IMR-90 (cell line): ENCODE results near the gene CHGA. TPM values are rescaled to one million over a fixed set of nuclear protein-coding genes. Genes with fewer than 3 reads are reported as not detected.

ENCODE experiments used
- ATAC-seq: fragments of 200-7000 bp; cut with Tn5 transposase; 2 replicates; pipeline ENCODE4 v1.9.1; 2020; ENCODE audit warnings: low read depth, mild to moderate bottlenecking, moderate library complexity
- BruUV-seq: library from RNA; stranded (reverse); fragments of 400-500 nt; replicated peaks from 2 replicates; lab custom pipeline; 2021; lab: Mats Ljungman, UMichigan
- CTCF ChIA-PET: fragments of 300-600 bp; formaldehyde crosslinking; extraction: SDS; loops from one replicate; lab custom pipeline; 2021; ENCODE audit warnings: antibody characterized with exemption; lab: Yijun Ruan, JAX
- POLR2A ChIA-PET: fragments of 300-600 bp; sonication (Branson Sonifier 250); formaldehyde crosslinking; loops from one replicate; lab custom pipeline; 2022; ENCODE audit warnings: antibody characterized with exemption; ENCODE audit not compliant: unreplicated experiment; lab: Charles Lee
- DNase-seq: peaks from one replicate; pipeline ENCODE4 v3.0.0; 2013
- H2AFZ ChIP-seq: replicated peaks from 2 replicates; pipeline ENCODE3; 2013; ENCODE audit warnings: low read length, mild to moderate bottlenecking; ENCODE audit not compliant: poor library complexity
- H2AK5ac ChIP-seq: 2 replicates; pipeline ENCODE4 v1.6.1; 2013; ENCODE audit warnings: low read depth, low read length, inconsistent platforms
- H2AK9ac ChIP-seq: replicated peaks from 2 replicates; pipeline ENCODE3; 2013; ENCODE audit warnings: mild to moderate bottlenecking, low read depth, low read length, moderate library complexity; ENCODE audit not compliant: poor library complexity
- H2BK120ac ChIP-seq: 2 replicates; pipeline ENCODE4 v1.6.1; 2013; ENCODE audit warnings: low read depth, low read length, inconsistent platforms
- H2BK15ac ChIP-seq: 3 replicates; pipeline ENCODE4 v1.6.1; 2013; ENCODE audit warnings: low read depth, low read length, inconsistent platforms
- H2BK20ac ChIP-seq: 2 replicates; pipeline ENCODE4 v1.6.1; 2013; ENCODE audit warnings: low read depth, mild to moderate bottlenecking, inconsistent platforms, low read length, moderate library complexity
- H2BK5ac ChIP-seq: 2 replicates; pipeline ENCODE4 v1.6.1; 2013; ENCODE audit warnings: mild to moderate bottlenecking, low read depth, low read length, inconsistent platforms; ENCODE audit not compliant: poor library complexity, severe bottlenecking
- H3K14ac ChIP-seq: replicated peaks from 2 replicates; pipeline ENCODE4 v1.6.1; 2013; ENCODE audit warnings: low read depth, low read length, inconsistent platforms
- H3K18ac ChIP-seq: 2 replicates; pipeline ENCODE4 v1.6.1; 2013; ENCODE audit warnings: low read depth, low read length, control low read depth
- H3K23ac ChIP-seq: 2 replicates; pipeline ENCODE4 v1.6.1; 2013; ENCODE audit warnings: low read depth, low read length, inconsistent platforms
- H3K27ac ChIP-seq: 2 replicates; pipeline ENCODE4 v1.5.1; 2013; ENCODE audit warnings: mild to moderate bottlenecking, control low read depth, low read length; ENCODE audit not compliant: insufficient read depth
- H3K27me3 ChIP-seq: 2 replicates; pipeline ENCODE4 v1.6.1; 2013; ENCODE audit warnings: low read length; ENCODE audit not compliant: control insufficient read depth, insufficient read depth
- H3K36me3 ChIP-seq: 2 replicates; pipeline ENCODE4 v1.6.1; 2013; ENCODE audit warnings: low read length, mixed read lengths; ENCODE audit not compliant: control insufficient read depth, insufficient read depth
- H3K4ac ChIP-seq: 2 replicates; pipeline ENCODE4 v1.6.1; 2013; ENCODE audit warnings: low read depth, low read length, inconsistent platforms
- H3K4me1 ChIP-seq: 2 replicates; pipeline ENCODE4 v1.6.1; 2013; ENCODE audit warnings: low read length, mixed read lengths; ENCODE audit not compliant: control insufficient read depth, insufficient read depth
- H3K4me2 ChIP-seq: 2 replicates; pipeline ENCODE4 v1.6.1; 2013; ENCODE audit warnings: low read depth, mild to moderate bottlenecking, control low read depth, low read length, moderate library complexity
- H3K4me3 ChIP-seq: 2 replicates; pipeline ENCODE4 v1.5.1; 2013; ENCODE audit warnings: low read depth, mild to moderate bottlenecking, control low read depth, low read length, moderate library complexity; ENCODE audit not compliant: insufficient read depth
- H3K56ac ChIP-seq: 2 replicates; pipeline ENCODE4 v1.6.1; 2013; ENCODE audit warnings: low read length, inconsistent platforms; ENCODE audit not compliant: insufficient read depth; ENCODE audit errors: extremely low read depth
- H3K79me1 ChIP-seq, 2 experiments: 2 replicates each; pipeline ENCODE4 v1.6.1; 2013; ENCODE audit warnings: low read length in 2 of 2, inconsistent platforms in 1 of 2, low read depth in 1 of 2
- H3K9ac ChIP-seq: 2 replicates; pipeline ENCODE4 v1.6.1; 2013; ENCODE audit warnings: low read depth, low read length, control low read depth
- H3K9me1 ChIP-seq: 2 replicates; pipeline ENCODE4 v1.6.1; 2013; ENCODE audit warnings: low read length, inconsistent platforms; ENCODE audit not compliant: insufficient read depth
- H3K9me3 ChIP-seq: 2 replicates; pipeline ENCODE4 v1.6.1; 2013; ENCODE audit warnings: low read length; ENCODE audit not compliant: control insufficient read depth, insufficient read depth
- H4K20me1 ChIP-seq: 2 replicates; pipeline ENCODE4 v1.6.1; 2013; ENCODE audit warnings: low read length, inconsistent platforms; ENCODE audit not compliant: insufficient read depth
- H4K5ac ChIP-seq: 2 replicates; pipeline ENCODE4 v1.6.1; 2013; ENCODE audit warnings: mild to moderate bottlenecking, low read depth, low read length, control low read depth
- H4K8ac ChIP-seq, 2 experiments: 2 replicates each; pipeline ENCODE4 v1.6.1; 2013; ENCODE audit warnings: low read depth in 2 of 2, low read length in 2 of 2, control low read depth in 1 of 2, inconsistent platforms in 1 of 2
- H4K91ac ChIP-seq: 2 replicates; pipeline ENCODE4 v1.6.1; 2013; ENCODE audit warnings: low read depth, low read length, inconsistent platforms; ENCODE audit not compliant: insufficient read depth
- BHLHE40 ChIP-seq: fragments of 150-350 bp; IDR thresholded peaks from 2 replicates; pipeline ENCODE4 v1.6.1; 2016; ENCODE audit warnings: mild to moderate bottlenecking, low read depth, low read length
- CEBPB ChIP-seq: IDR thresholded peaks from 2 replicates; pipeline ENCODE4 v1.6.1; 2012; ENCODE audit warnings: low read depth, low read length, improper control_type of control experiment
- CHD1 ChIP-seq: IDR thresholded peaks from 2 replicates; pipeline ENCODE4 v1.6.1; 2012; ENCODE audit warnings: low read depth, low read length, improper control_type of control experiment
- FOS ChIP-seq: fragments of 150-350 bp; IDR thresholded peaks from 2 replicates; pipeline ENCODE4 v1.6.1; 2016; ENCODE audit warnings: low read depth, low read length
- MAFK ChIP-seq: IDR thresholded peaks from 2 replicates; pipeline ENCODE4 v1.6.1; 2012; ENCODE audit warnings: low read depth, low read length, improper control_type of control experiment
- MAZ ChIP-seq: IDR thresholded peaks from 2 replicates; pipeline ENCODE4 v1.6.1; 2012; ENCODE audit warnings: low read depth, mild to moderate bottlenecking, low read length, improper control_type of control experiment, moderate library complexity, borderline replicate concordance
- MXI1 ChIP-seq: IDR thresholded peaks from 2 replicates; pipeline ENCODE4 v1.6.1; 2012; ENCODE audit warnings: low read depth, mild to moderate bottlenecking, low read length, moderate library complexity, borderline replicate concordance
- NFE2L2 ChIP-seq: fragments of 150-350 bp; IDR thresholded peaks from 2 replicates; pipeline ENCODE4 v1.6.1; 2016; ENCODE audit warnings: low read depth, mild to moderate bottlenecking, low read length
- POLR2A ChIP-seq: IDR thresholded peaks from 2 replicates; pipeline ENCODE4 v1.6.1; 2012; ENCODE audit warnings: mild to moderate bottlenecking, low read depth, low read length
- RAD21 ChIP-seq: IDR thresholded peaks from 2 replicates; pipeline ENCODE4 v1.6.1; 2012; ENCODE audit warnings: low read length, improper control_type of control experiment
- RCOR1 ChIP-seq: IDR thresholded peaks from 2 replicates; pipeline ENCODE4 v1.6.1; 2012; ENCODE audit warnings: mild to moderate bottlenecking, low read length, improper control_type of control experiment; ENCODE audit not compliant: insufficient replicate concordance
- RFX5 ChIP-seq: IDR thresholded peaks from 2 replicates; pipeline ENCODE4 v1.8.0; 2012; ENCODE audit warnings: low read depth, mild to moderate bottlenecking, low read length, moderate library complexity
- SMC3 ChIP-seq: fragments of 150-350 bp; IDR thresholded peaks from 2 replicates; pipeline ENCODE4 v1.6.1; 2016; ENCODE audit warnings: low read depth, mild to moderate bottlenecking, antibody characterized with exemption, low read length, moderate library complexity
- WGBS, 2 experiments: methylation state at CpG; one replicate each; pipeline versions ENCODE4 v1.1.5 to v1.1.7; 2013; ENCODE audit warnings: missing lambda C conversion rate in 2 of 2; ENCODE audit not compliant: insufficient read length in 1 of 2; ENCODE audit errors: extremely low coverage in 2 of 2; 5-methylcytosine and 5-hydroxymethylcytosine counted together
- dilution Hi-C: fragments of 300-500 bp; cut with HindIII; formaldehyde crosslinking; loops from one replicate; pipeline ENCODE4 v1.14.3; 2018; ENCODE audit warnings: low sequenced_read_pairs; ENCODE audit not compliant: unreplicated experiment
- in situ Hi-C: fragments of 300-500 bp; cut with MboI; formaldehyde crosslinking; loops from 3 replicates; pipeline ENCODE4 v1.14.3; 2019; ENCODE audit warnings: low sequenced_read_pairs, inconsistent platforms, mixed read lengths
- intact Hi-C: fragments of 100-400 bp; cut with micrococcal nuclease; formaldehyde crosslinking; loops from 2 replicates; pipeline ENCODE4 v1.10.0; 2022
- polyA plus RNA-seq, 3 experiments: library from polyadenylated mRNA; depleted of rRNA; stranded (reverse); fragments of >200 nt; gene quantifications; 2 replicates each; pipeline ENCODE4 v1.2.3, GENCODE V29; 2012; ENCODE audit warnings: low replicate concordance in 1 of 3
- total RNA-seq: library from RNA; depleted of rRNA; stranded (reverse); fragments of >200 nt; gene quantifications from 2 replicates; pipeline ENCODE4 v1.2.3, GENCODE V29; 2012
- TF ChIP-seq, protein P1 (sequence below): fragments of 150-350 bp; IDR thresholded peaks from 2 replicates; pipeline ENCODE4 v1.6.1; 2017; ENCODE audit warnings: mild to moderate bottlenecking, antibody characterized with exemption, low read length, low read depth
- TF ChIP-seq, protein P2 (sequence below): conservative IDR thresholded peaks from 2 replicates; pipeline ENCODE4 v1.5.1; 2012; ENCODE audit warnings: mild to moderate bottlenecking, low read depth, low read length, improper control_type of control experiment
- TF ChIP-seq, protein P3 (sequence below): fragments of 150-350 bp; IDR thresholded peaks from 2 replicates; pipeline ENCODE4 v1.6.1; 2016; ENCODE audit warnings: low read depth, mild to moderate bottlenecking, low read length, moderate library complexity, borderline replicate concordance

CHGA gene
- total and polyA plus RNA-seq, 2 of the 4 experiments (the other 2 are of a cell fraction) = not detected

- ATAC-seq = no peak
- Histone ChIP-seq H3K27ac (no peak overlapping the region), H3K36me3 (no peaks in the 10 kb centered on the region), H3K4ac (no peak overlapping the region), H3K9me1 (no peaks in the 10 kb centered on the region), H2BK20ac (no peak overlapping the region), H2BK120ac (no peak overlapping the region), H3K9ac (no peak overlapping the region), H3K23ac (no peak overlapping the region), H2AFZ (no peak overlapping the region), H3K27me3 (no peaks in the 10 kb centered on the region), H2AK9ac (no peak overlapping the region), H2BK5ac (no peak overlapping the region), H4K20me1 (no peaks in the 10 kb centered on the region; the same call in 1 of the 2 replicates), H4K8ac (no peak overlapping the region), H2AK5ac (no peak overlapping the region), H4K91ac (no peak overlapping the region), H3K56ac (no peak overlapping the region), H2BK15ac (no peak overlapping the region), H4K5ac (no peak overlapping the region), H3K4me3 (no peak overlapping the region), H3K4me1 (no peaks in the 10 kb centered on the region), H3K9me3 (no peaks in the 10 kb centered on the region), H3K4me2 (no peak overlapping the region), H3K18ac (no peak overlapping the region), H3K79me1 (no peaks in the 10 kb centered on the region), H3K14ac (no peak overlapping the region)
- ChIA-PET CTCF (no interaction called here), POLR2A (no interaction called here)
- BruUV-seq = no TSS peak
- WGBS, 2 experiments = 94% methylated on average over 3 of the region's 6 CpGs; no CpG with 5 or more reads in 1 of the 2 experiments
- intact Hi-C loops = loop anchor here (2.0 kb wide), 1 partner anchor 225 kb away; no protein-coding TSS in a partner anchor
- no peak for DNase-seq
- in situ Hi-C loops = loop anchor here (5.0 kb wide), 1 partner anchor 184 kb away; no protein-coding TSS in a partner anchor
- dilution Hi-C loops = no loop called here
- TF ChIP-seq NFE2L2 = no peak
- TF ChIP-seq RAD21 = no peak
- no peak for TF ChIP-seq RFX5
- TF ChIP-seq, protein P1, sequence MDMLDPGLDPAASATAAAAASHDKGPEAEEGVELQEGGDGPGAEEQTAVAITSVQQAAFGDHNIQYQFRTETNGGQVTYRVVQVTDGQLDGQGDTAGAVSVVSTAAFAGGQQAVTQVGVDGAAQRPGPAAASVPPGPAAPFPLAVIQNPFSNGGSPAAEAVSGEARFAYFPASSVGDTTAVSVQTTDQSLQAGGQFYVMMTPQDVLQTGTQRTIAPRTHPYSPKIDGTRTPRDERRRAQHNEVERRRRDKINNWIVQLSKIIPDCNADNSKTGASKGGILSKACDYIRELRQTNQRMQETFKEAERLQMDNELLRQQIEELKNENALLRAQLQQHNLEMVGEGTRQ = no peak
- TF ChIP-seq CEBPB = no peak
- TF ChIP-seq FOS = no peak
- TF ChIP-seq MAFK = no peak
- no peak for TF ChIP-seq MAZ
- no peak for TF ChIP-seq MXI1
- TF ChIP-seq POLR2A = no peak
- TF ChIP-seq SMC3 = no peak
- TF ChIP-seq CHD1 = no peak
- TF ChIP-seq, protein P2, sequence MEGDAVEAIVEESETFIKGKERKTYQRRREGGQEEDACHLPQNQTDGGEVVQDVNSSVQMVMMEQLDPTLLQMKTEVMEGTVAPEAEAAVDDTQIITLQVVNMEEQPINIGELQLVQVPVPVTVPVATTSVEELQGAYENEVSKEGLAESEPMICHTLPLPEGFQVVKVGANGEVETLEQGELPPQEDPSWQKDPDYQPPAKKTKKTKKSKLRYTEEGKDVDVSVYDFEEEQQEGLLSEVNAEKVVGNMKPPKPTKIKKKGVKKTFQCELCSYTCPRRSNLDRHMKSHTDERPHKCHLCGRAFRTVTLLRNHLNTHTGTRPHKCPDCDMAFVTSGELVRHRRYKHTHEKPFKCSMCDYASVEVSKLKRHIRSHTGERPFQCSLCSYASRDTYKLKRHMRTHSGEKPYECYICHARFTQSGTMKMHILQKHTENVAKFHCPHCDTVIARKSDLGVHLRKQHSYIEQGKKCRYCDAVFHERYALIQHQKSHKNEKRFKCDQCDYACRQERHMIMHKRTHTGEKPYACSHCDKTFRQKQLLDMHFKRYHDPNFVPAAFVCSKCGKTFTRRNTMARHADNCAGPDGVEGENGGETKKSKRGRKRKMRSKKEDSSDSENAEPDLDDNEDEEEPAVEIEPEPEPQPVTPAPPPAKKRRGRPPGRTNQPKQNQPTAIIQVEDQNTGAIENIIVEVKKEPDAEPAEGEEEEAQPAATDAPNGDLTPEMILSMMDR = no peak
- TF ChIP-seq BHLHE40 = no peak
- TF ChIP-seq, protein P3, sequence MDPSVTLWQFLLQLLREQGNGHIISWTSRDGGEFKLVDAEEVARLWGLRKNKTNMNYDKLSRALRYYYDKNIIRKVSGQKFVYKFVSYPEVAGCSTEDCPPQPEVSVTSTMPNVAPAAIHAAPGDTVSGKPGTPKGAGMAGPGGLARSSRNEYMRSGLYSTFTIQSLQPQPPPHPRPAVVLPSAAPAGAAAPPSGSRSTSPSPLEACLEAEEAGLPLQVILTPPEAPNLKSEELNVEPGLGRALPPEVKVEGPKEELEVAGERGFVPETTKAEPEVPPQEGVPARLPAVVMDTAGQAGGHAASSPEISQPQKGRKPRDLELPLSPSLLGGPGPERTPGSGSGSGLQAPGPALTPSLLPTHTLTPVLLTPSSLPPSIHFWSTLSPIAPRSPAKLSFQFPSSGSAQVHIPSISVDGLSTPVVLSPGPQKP = no peak
- TF ChIP-seq RCOR1 = no peak
Observed at GRCh38 chr14:92953526-92953925, 30.6 kb downstream of the CHGA start.
